ENCODE results near the gene EYS.

Gene EYS

DNA sequence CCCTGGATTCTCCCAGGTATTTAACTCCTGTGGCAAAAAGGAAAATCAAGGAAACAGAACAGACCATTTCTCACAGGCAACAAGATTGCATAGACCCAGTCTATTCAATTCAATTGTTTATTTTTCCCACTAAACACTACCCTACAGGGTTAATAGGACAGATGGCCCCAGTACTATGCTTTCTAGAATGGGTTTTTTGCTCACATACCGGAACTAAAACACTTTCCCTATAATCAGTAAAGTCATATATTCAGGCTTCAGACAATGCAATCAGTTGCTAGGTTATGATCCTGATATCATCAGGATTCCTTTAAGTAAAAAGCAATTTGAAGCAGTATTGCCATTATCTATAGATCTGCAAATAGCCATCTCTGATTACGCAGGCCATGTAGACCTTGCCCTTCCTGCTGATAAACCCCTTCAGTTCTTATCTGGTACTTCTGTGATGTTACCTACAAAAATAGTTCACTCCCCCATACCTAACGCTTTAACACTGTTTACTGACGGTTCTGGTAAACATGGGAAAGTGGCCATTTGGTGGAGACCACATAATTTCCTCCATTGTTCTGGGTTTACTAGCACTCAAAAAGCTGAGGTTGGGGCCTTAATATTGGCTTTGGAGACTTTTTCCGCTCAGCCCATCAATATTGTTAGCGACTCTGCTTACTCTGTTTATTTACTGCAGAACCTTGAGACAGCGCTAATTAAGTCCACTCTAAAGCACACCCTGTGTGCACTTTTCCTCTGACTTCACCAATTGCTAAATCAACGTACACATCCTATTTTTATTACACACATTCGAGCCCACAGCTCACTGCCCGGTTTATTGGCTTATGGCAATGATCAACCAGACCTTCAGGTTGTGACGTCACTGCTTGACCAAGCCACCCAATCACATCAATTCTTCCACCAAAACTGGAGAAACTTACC lies 1405.5 kb downstream of the EYS start:
- Mint-ChIP-seq H3K36me3 (ENCODE audit: low read depth) (no peaks in the 10 kb centered on the region), H3K27me3 (ENCODE audit: low read depth) (no peaks in the 10 kb centered on the region), H3K4me1 (no peaks in the 10 kb centered on the region), H3K27ac (no peak overlapping the region), H3K9me3 (peaks cover 22% of the 10 kb centered on the region), H3K4me3 (no peak overlapping the region)
- TF ChIP-seq CTCF (IDR thresholded peaks at IDR 0.05; ENCODE audit: unreplicated experiment in 3 of 3), result no peak

DNA sequence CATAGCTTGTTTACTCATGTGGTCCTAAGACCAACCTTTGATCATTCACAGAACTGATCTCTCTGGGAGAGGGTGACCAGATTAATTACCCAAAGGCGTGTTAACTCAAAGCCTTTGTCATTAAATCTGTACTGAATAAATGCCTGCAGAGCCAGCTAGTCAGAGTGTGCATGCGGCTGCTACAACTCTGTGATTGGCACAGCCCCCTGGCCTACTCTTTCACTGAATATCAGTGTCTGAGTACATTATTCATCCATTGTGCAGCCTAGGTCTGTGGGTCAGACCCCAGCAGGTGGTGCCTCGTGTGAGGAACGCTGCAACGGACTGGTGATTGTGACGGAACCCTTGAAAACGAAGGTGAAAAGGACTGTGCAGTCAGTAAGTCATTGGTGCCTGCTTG lies 1407.8 kb downstream of the EYS start:
- H3K4me3 Mint-ChIP-seq, result no peak overlapping the region
- no peaks in the 10 kb centered on the region for H3K4me1 Mint-ChIP-seq
- TF ChIP-seq CTCF (IDR thresholded peaks at IDR 0.05; ENCODE audit: unreplicated experiment in 3 of 3), result no peak
- H3K9me3 Mint-ChIP-seq, result peaks cover 23% of the 10 kb centered on the region
- no peaks in the 10 kb centered on the region for H3K27me3 Mint-ChIP-seq (ENCODE audit: low read depth)
- H3K36me3 Mint-ChIP-seq (ENCODE audit: low read depth), result no peaks in the 10 kb centered on the region
- H3K27ac Mint-ChIP-seq, result no peak overlapping the region

- Mint-ChIP-seq H3K27ac (no peak overlapping the region), H3K27me3 (ENCODE audit: low read depth) (no peaks in the 10 kb centered on the region), H3K36me3 (ENCODE audit: low read depth) (no peaks in the 10 kb centered on the region), H3K4me1 (no peaks in the 10 kb centered on the region), H3K4me3 (no peak overlapping the region), H3K9me3 (peaks cover 9% of the 10 kb centered on the region)
- TF ChIP-seq CTCF (IDR thresholded peaks at IDR 0.05; ENCODE audit: unreplicated experiment in 3 of 3), result no peak
These were observed 1413.0 kb downstream of the EYS start for GRCh38 chr6:64294034-64294433.

- TF ChIP-seq CTCF (IDR thresholded peaks at IDR 0.05; ENCODE audit: unreplicated experiment in 3 of 3), result no peak
- H3K27me3 Mint-ChIP-seq (ENCODE audit: low read depth), result no peaks in the 10 kb centered on the region
These were observed 1413.7 kb downstream of the EYS start for GRCh38 chr6:64293298-64293697.

DNA sequence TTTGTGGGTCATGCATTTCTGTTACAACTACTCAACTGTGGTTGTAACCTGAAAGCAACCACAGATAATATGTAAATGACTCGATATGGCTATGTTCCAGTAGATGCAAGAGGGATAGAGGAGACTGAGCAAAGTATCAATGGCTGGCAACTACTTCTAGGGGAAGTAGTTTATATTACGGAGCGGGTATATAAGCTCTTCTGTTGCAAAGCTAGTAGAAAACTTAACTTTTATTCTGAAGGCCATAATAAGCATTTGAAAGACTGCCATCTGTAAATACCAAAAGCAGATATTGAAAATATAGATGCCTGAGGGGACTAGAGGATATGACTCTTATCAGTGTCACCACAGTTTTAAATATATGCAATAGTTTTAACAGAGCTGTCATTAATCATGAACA lies 1416.2 kb downstream of the EYS start:
- Mint-ChIP-seq H3K36me3 (ENCODE audit: low read depth) (no peaks in the 10 kb centered on the region), H3K27ac (no peak overlapping the region), H3K4me3 (no peak overlapping the region), H3K4me1 (no peaks in the 10 kb centered on the region), H3K9me3 (peaks cover 3% of the 10 kb centered on the region), H3K27me3 (ENCODE audit: low read depth) (no peaks in the 10 kb centered on the region)
- TF ChIP-seq CTCF (IDR thresholded peaks at IDR 0.05; ENCODE audit: unreplicated experiment in 3 of 3), result no peak

More at GRCh38 chr6:64293298-64293697, 1413.7 kb downstream of the EYS start:
- no peak overlapping the region for H3K4me3 Mint-ChIP-seq
- no peaks in the 10 kb centered on the region for H3K4me1 Mint-ChIP-seq
- H3K9me3 Mint-ChIP-seq, result peaks cover 7% of the 10 kb centered on the region
- H3K36me3 Mint-ChIP-seq (ENCODE audit: low read depth), result no peaks in the 10 kb centered on the region
- H3K27ac Mint-ChIP-seq, result no peak overlapping the region

DNA sequence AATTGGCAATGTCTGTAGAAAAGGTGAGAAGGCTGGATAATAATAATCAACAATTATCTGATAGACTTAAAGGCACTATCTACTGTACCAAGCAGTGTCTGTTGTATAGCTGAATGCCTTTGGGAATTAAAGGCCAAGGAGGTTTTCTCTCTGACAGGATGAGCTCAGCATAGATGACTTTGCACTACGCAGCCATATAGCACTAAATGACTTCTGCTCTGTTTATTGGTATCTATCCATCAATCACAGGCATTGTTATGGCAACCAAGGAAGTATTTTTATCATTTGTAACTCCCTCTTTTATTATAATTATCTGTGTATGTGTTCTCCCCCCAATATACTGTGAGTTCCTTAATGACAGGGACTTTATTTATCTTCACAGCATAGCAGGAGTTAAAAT lies 1417.1 kb downstream of the EYS start:
- Mint-ChIP-seq H3K27me3 (ENCODE audit: low read depth) (no peaks in the 10 kb centered on the region), H3K4me1 (no peaks in the 10 kb centered on the region), H3K9me3 (peaks cover 8% of the 10 kb centered on the region), H3K36me3 (ENCODE audit: low read depth) (no peaks in the 10 kb centered on the region), H3K4me3 (no peak overlapping the region), H3K27ac (no peak overlapping the region)
- no peak for TF ChIP-seq CTCF (IDR thresholded peaks at IDR 0.05; ENCODE audit: unreplicated experiment in 3 of 3)

Measured in nephron (organoid).